ENCODE results near the gene TEKT5.

GRCh38 chr16:10583269-10583668 lies 111.5 kb downstream of the TEKT5 start:
- TF ChIP-seq CTCF (IDR thresholded peaks at IDR 0.05; ENCODE audit: low read length) (no peak), EZH2phosphoT487 (IDR thresholded peaks at IDR 0.05; ENCODE audit: low read length) (no peak), EZH2 (optimal IDR thresholded peaks at IDR 0.05; ENCODE audit: low read depth, low read length) (no peak)
